ENCODE data around the gene ADGRF5.

DNA sequence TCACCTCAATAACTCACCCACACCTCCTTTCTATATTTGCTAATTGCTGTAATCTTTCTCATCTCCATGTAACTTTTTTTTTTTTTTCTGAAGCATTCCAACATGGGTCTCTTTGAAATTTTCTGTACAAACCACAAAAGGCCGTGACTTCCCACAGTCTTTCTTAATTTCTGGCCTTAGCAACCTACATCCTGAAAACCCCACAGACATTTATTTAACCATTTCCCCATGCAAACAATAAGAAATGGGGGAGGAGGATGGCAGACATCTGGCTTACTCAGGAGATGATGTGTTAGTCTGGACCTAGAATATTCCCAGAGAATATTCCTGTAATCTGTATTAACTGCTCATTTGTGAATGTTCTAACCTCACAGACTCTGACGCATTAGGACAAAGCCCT lies 70.9 kb downstream of the ADGRF5 start:
- TF ChIP-seq, protein P1, sequence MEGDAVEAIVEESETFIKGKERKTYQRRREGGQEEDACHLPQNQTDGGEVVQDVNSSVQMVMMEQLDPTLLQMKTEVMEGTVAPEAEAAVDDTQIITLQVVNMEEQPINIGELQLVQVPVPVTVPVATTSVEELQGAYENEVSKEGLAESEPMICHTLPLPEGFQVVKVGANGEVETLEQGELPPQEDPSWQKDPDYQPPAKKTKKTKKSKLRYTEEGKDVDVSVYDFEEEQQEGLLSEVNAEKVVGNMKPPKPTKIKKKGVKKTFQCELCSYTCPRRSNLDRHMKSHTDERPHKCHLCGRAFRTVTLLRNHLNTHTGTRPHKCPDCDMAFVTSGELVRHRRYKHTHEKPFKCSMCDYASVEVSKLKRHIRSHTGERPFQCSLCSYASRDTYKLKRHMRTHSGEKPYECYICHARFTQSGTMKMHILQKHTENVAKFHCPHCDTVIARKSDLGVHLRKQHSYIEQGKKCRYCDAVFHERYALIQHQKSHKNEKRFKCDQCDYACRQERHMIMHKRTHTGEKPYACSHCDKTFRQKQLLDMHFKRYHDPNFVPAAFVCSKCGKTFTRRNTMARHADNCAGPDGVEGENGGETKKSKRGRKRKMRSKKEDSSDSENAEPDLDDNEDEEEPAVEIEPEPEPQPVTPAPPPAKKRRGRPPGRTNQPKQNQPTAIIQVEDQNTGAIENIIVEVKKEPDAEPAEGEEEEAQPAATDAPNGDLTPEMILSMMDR (IDR thresholded peaks at IDR 0.05) = no peak
- no peak for TF ChIP-seq ZFX (IDR thresholded peaks at IDR 0.05; ENCODE audit: borderline replicate concordance)

Measured in 22Rv1 (cell line).